GM12878 (cell line): ENCODE results near the gene WWOX. TPM values are rescaled to one million over a fixed set of nuclear protein-coding genes. Genes with fewer than 3 reads are reported as not detected.

ENCODE experiments used
- ATAC-seq: fragments of 200-7000 bp; cut with Tn5 transposase; 3 replicates; pipeline ENCODE4 v1.9.1; 2020; ENCODE audit warnings: mild to moderate bottlenecking, moderate library complexity
- BruUV-seq: library from RNA; stranded (reverse); fragments of 400-500 nt; replicated peaks from 2 replicates; lab custom pipeline; 2021; lab: Mats Ljungman, UMichigan
- CTCF ChIA-PET: fragments of 300-600 bp; sonication (Branson Sonifier 250); formaldehyde crosslinking; extraction: SDS; loops from one replicate; lab custom pipeline; 2021; ENCODE audit warnings: inconsistent platforms; lab: Yijun Ruan, JAX
- POLR2A ChIA-PET: fragments of 350-600 bp; formaldehyde crosslinking; extraction: SDS; loops from one replicate; lab custom pipeline; 2021; ENCODE audit warnings: inconsistent platforms; lab: Charles Lee
- RAD21 ChIA-PET: fragments of 300-600 bp; sonication (Branson Sonifier 250); formaldehyde crosslinking; loops from one replicate; lab custom pipeline; 2023; ENCODE audit warnings: antibody characterized with exemption; ENCODE audit not compliant: unreplicated experiment; lab: Charles Lee
- SMC1A ChIA-PET: fragments of 300-600 bp; sonication (Branson Sonifier 250); formaldehyde crosslinking; loops from one replicate; lab custom pipeline; 2023; ENCODE audit not compliant: unreplicated experiment, uncharacterized antibody; lab: Charles Lee
- DNase-seq: peaks from one replicate; pipeline ENCODE4 v3.0.0-alpha.2; 2011; ENCODE audit warnings: low read depth, low spot score
- FAIRE-seq: peaks from 3 replicates; lab custom pipeline; 2011; peaks lifted over from hg19 to GRCh38; lab: Jason Lieb, UNC
- H2AFZ ChIP-seq: 2 replicates; pipeline ENCODE4 v1.6.0; 2011; ENCODE audit warnings: low read depth, low read length, control low read depth; ENCODE audit not compliant: control insufficient read depth
- H3K27ac ChIP-seq: 2 replicates; pipeline ENCODE4 v1.5.1; 2011; ENCODE audit warnings: control low read depth; ENCODE audit not compliant: control insufficient read depth, insufficient read depth
- H3K27me3 ChIP-seq, 2 experiments: replicated peaks in 1 of 2; 2 replicates each; pipeline versions ENCODE4 v1.6.0 to v1.6.1; 2011; ENCODE audit warnings: low read length in 1 of 2; ENCODE audit not compliant: control insufficient read depth in 2 of 2, insufficient read depth in 2 of 2
- H3K36me3 ChIP-seq, 2 experiments: 2 replicates each; pipeline ENCODE4 v1.5.1; 2011; ENCODE audit warnings: low read length in 1 of 2; ENCODE audit not compliant: control insufficient read depth in 2 of 2, insufficient read depth in 2 of 2
- H3K4me1 ChIP-seq: 2 replicates; pipeline ENCODE4 v1.6.1; 2011; ENCODE audit warnings: mild to moderate bottlenecking, low read length, moderate library complexity, mixed read lengths; ENCODE audit not compliant: control insufficient read depth, insufficient read depth
- H3K4me2 ChIP-seq: 2 replicates; pipeline ENCODE4 v1.6.0; 2011; ENCODE audit warnings: control low read depth; ENCODE audit not compliant: control insufficient read depth, insufficient read depth
- H3K4me3 ChIP-seq: fragments of 200-600 bp; sonication (generic); 2 replicates; pipeline ENCODE4 v1.5.1; 2016
- H3K79me2 ChIP-seq: 2 replicates; pipeline ENCODE4 v1.6.0; 2011; ENCODE audit warnings: low read length; ENCODE audit not compliant: control insufficient read depth, insufficient read depth
- H3K9ac ChIP-seq: 2 replicates; pipeline ENCODE4 v1.8.0; 2011; ENCODE audit warnings: low read length, control low read depth, mixed read lengths; ENCODE audit not compliant: control insufficient read depth, insufficient read depth
- H3K9me3 ChIP-seq: replicated peaks from 3 replicates; pipeline ENCODE4 v1.5.1; 2011; ENCODE audit warnings: mild to moderate bottlenecking, low read length; ENCODE audit not compliant: control insufficient read depth, insufficient read depth
- H4K20me1 ChIP-seq: 2 replicates; pipeline ENCODE4 v1.6.0; 2011; ENCODE audit not compliant: control insufficient read depth, insufficient read depth
- CEBPB ChIP-seq, 2 experiments: fragments of 150-350 bp in 1 of 2; IDR thresholded peaks; 2 replicates each; pipeline ENCODE4 v1.6.1; 2012 to 2014; ENCODE audit warnings: low read depth in 2 of 2, low read length in 2 of 2, borderline replicate concordance in 1 of 2, inconsistent platforms in 1 of 2
- CTCF ChIP-seq, 3 experiments: IDR thresholded peaks in 2 of 3; conservative IDR thresholded peaks in 1 of 3; 2 replicates each; pipeline ENCODE4 v1.5.1; 2011; ENCODE audit warnings: low read depth in 3 of 3, low read length in 3 of 3, mild to moderate bottlenecking in 3 of 3, control low read depth in 2 of 3, moderate library complexity in 2 of 3, inconsistent platforms in 1 of 3, mixed read lengths in 1 of 3; ENCODE audit not compliant: control insufficient read depth in 2 of 3, insufficient read depth in 1 of 3; ENCODE audit errors: extremely low read depth in 1 of 3
- GABPA ChIP-seq: IDR thresholded peaks from 2 replicates; pipeline ENCODE4 v1.6.1; 2014; ENCODE audit warnings: antibody characterized with exemption, low read depth, mild to moderate bottlenecking, inconsistent platforms
- KAT2A ChIP-seq: conservative IDR thresholded peaks from 2 replicates; pipeline ENCODE4 v1.6.1; 2011; ENCODE audit warnings: low read depth, low read length; ENCODE audit not compliant: control insufficient read depth
- KLF5 ChIP-seq: fragments of 450-650 bp; IDR thresholded peaks from 2 replicates; pipeline ENCODE4 v1.6.1; 2014; ENCODE audit warnings: mild to moderate bottlenecking; ENCODE audit not compliant: partially characterized antibody
- MLLT1 ChIP-seq: fragments of 450-650 bp; IDR thresholded peaks from 2 replicates; pipeline ENCODE4 v1.6.1; 2016; ENCODE audit warnings: mild to moderate bottlenecking
- MTA2 ChIP-seq: fragments of 450-650 bp; IDR thresholded peaks from 2 replicates; pipeline ENCODE4 v1.6.1; 2016; ENCODE audit warnings: low read depth, mild to moderate bottlenecking, moderate library complexity
- PAX5 ChIP-seq: IDR thresholded peaks from 2 replicates; pipeline ENCODE4 v1.6.1; 2011; ENCODE audit warnings: low read depth, low read length, borderline replicate concordance
- POLR2AphosphoS2 ChIP-seq: IDR thresholded peaks from 2 replicates; pipeline ENCODE4 v1.6.1; 2011; ENCODE audit warnings: low read depth, mild to moderate bottlenecking, low read length, improper control_type of control experiment, moderate library complexity
- SIN3A ChIP-seq: IDR thresholded peaks from 2 replicates; pipeline ENCODE4 v1.6.1; 2012; ENCODE audit warnings: low read depth, low read length, improper control_type of control experiment
- USF2 ChIP-seq: IDR thresholded peaks from 2 replicates; pipeline ENCODE4 v1.6.1; 2011; ENCODE audit warnings: low read depth, low read length, improper control_type of control experiment, borderline replicate concordance
- ZNF384 ChIP-seq: IDR thresholded peaks from 2 replicates; pipeline ENCODE4 v1.6.1; 2012; ENCODE audit warnings: low read depth, mild to moderate bottlenecking, low read length, improper control_type of control experiment, borderline replicate concordance
- WGBS: methylation state at CpG from one replicate; pipeline ENCODE4 v1.1.6; 2016; ENCODE audit warnings: low lambda C conversion rate; ENCODE audit not compliant: insufficient replicate concordance, insufficient coverage; ENCODE audit errors: missing lambda C conversion rate; 5-methylcytosine and 5-hydroxymethylcytosine counted together
- in situ Hi-C: fragments of 300-500 bp; cut with MboI; formaldehyde crosslinking; loops from 9 replicates; pipeline ENCODE4 v1.14.3; 2018; ENCODE audit warnings: mixed read lengths
- intact Hi-C: fragments of 100-400 bp; cut with micrococcal nuclease; formaldehyde crosslinking; loops from one replicate; pipeline ENCODE4 v1.14.2; 2022; ENCODE audit not compliant: unreplicated experiment
- polyA plus RNA-seq, 11 experiments: library from polyadenylated mRNA; depleted of rRNA in 4 of 11; unstranded in 6 of 11; stranded (reverse) in 5 of 11; fragments of >200 nt; fragmentation: Nextera tagmentation in 4 of 11; fragmentation: Illumina TruSeq in 1 of 11; extraction: Ambion mirVana in 4 of 11; extraction: Trizol in 1 of 11; gene quantifications; 1 replicate in 1 of 11; 2 replicates in 10 of 11; pipeline versions ENCODE4 v1.2.1 to v1.2.3, GENCODE V29; 2011 to 2016; ENCODE audit warnings: inconsistent platforms in 2 of 11, missing spikeins in 2 of 11, low read depth in 1 of 11
- total RNA-seq, 4 experiments: library from RNA; depleted of rRNA in 3 of 4; stranded (reverse); fragments of >200 nt in 3 of 4; fragmentation: Illumina TruSeq in 1 of 4; extraction: Trizol in 1 of 4; gene quantifications; 2 replicates each; pipeline versions ENCODE4 v1.2.1 to v1.2.3, GENCODE V29; 2013 to 2021

Gene WWOX
- total and polyA plus RNA-seq, 10 of the 15 experiments (the other 5 are each of a cell fraction or from before 2014, with no cell fraction given): 2.8 to 24.4 (median 17.8) TPM

- 17% methylated on average over 3 of the region's 3 CpGs for WGBS
- H3K4me1 ChIP-seq: no peaks in the 10 kb centered on the region
- no peak overlapping the region for H2AFZ ChIP-seq
- no peak overlapping the region for H3K27ac ChIP-seq
- no peaks in the 10 kb centered on the region for H3K79me2 ChIP-seq
- POLR2A ChIA-PET: no interaction called here
- intact Hi-C loops (loop anchor here (10.0 kb wide), 1 partner anchor 344 kb away; no protein-coding TSS in a partner anchor), in situ Hi-C loops (no loop called here)
- H3K4me3 ChIP-seq: no peak overlapping the region
- FAIRE-seq: no peak
- H3K36me3 ChIP-seq: no peaks in the 10 kb centered on the region
- no peaks in the 10 kb centered on the region for H4K20me1 ChIP-seq
- H3K27me3 ChIP-seq: no peaks in the 10 kb centered on the region
- RAD21 ChIA-PET: no interaction called here
- no peak for ATAC-seq
- H3K9ac ChIP-seq: no peak overlapping the region
- no TSS peak for BruUV-seq
- TF ChIP-seq MTA2: no peak
- no peak for TF ChIP-seq KAT2A
- no peak for TF ChIP-seq PAX5
- TF ChIP-seq POLR2AphosphoS2: no peak
- no peaks in the 10 kb centered on the region; the same call in 2 of the 3 replicates for H3K9me3 ChIP-seq
- CTCF ChIA-PET: no interaction called here
- no peak for DNase-seq
- no peak overlapping the region for H3K4me2 ChIP-seq
- SMC1A ChIA-PET: interaction anchor here (0.9 to 1.0 kb wide), 2 partner anchors 9 to 48 kb away, joined by 3 read pairs; no protein-coding TSS in a partner anchor
Observed at GRCh38 chr16:78920621-78921020, 821.2 kb downstream of the WWOX start.

GRCh38 chr16:78925083-78925767 is 825.8 kb downstream of the WWOX start:
- Histone ChIP-seq H2AFZ (no peak overlapping the region), H3K79me2 (no peaks in the 10 kb centered on the region), H3K36me3 (no peaks in the 10 kb centered on the region), H3K9me3 (no peaks in the 10 kb centered on the region; the same call in 2 of the 3 replicates), H3K9ac (no peak overlapping the region), H3K4me3 (no peak overlapping the region), H4K20me1 (no peaks in the 10 kb centered on the region), H3K4me1 (no peaks in the 10 kb centered on the region), H3K27me3 (no peaks in the 10 kb centered on the region), H3K4me2 (no peak overlapping the region), H3K27ac (no peak overlapping the region)
- ATAC-seq (peak; percentile 87), FAIRE-seq (no peak), DNase-seq (no peak)
- WGBS: 13% methylated on average over 8 of the region's 8 CpGs
- no TSS peak for BruUV-seq
- CTCF ChIA-PET: interaction anchor here (0.9 to 1.5 kb wide), 4 partner anchors 64 to 676 kb away, joined by 3 to 4 read pairs (median 4); no protein-coding TSS in a partner anchor
- SMC1A ChIA-PET: no interaction called here
- RAD21 ChIA-PET: no interaction called here
- POLR2A ChIA-PET: no interaction called here
- intact Hi-C loops (loop anchor here (1.0 to 10.0 kb wide), 3 partner anchors 122 to 677 kb away; partner anchors contain the start of gene MAF), in situ Hi-C loops (no loop called here)
- no peak for TF ChIP-seq MLLT1
- TF ChIP-seq USF2: no peak
- TF ChIP-seq CEBPB (IDR thresholded peaks at IDR 0.05; ENCODE audit: borderline replicate concordance in 1 of 2, low read depth in 2 of 2, low read length in 2 of 2): no peak
- no peak for TF ChIP-seq GABPA
- no peak for TF ChIP-seq ZNF384
- TF ChIP-seq CTCF (IDR thresholded peaks at IDR 0.05 in 2 of 3, conservative IDR thresholded peaks at IDR 0.05 in 1 of 3; ENCODE audit: control insufficient read depth in 2 of 3, extremely low read depth in 1 of 3, insufficient read depth in 1 of 3, low read depth in 3 of 3, low read length in 3 of 3): peak; percentile 34 to 50 (median 42); a peak in 4 of 6 replicates
- TF ChIP-seq SIN3A: no peak
- TF ChIP-seq KLF5: no peak
